NCI-H1436 (cell line): Measurements from ENCODE around the gene MPV17L2.
A peak's percentile ranks its signal among the peaks of the same experiment; 100 is the strongest.
"Not testable (repeated sequence)": the region's sequence is repeated elsewhere in the genome, so short reads cannot be mapped to it uniquely, and the experiment has no call there.

Experiments used
- DNase-seq: peaks from one replicate; lab custom pipeline; 2025; lab: John Stamatoyannopoulos, UW

MPV17L2 gene

GRCh38 chr19:18193388-18194180 is 566 bp downstream of the MPV17L2 start:
- DNase-seq: no peak

GRCh38 chr19:18194181-18194530 is 1.1 kb downstream of the MPV17L2 start:
- no peak for DNase-seq

DNA sequence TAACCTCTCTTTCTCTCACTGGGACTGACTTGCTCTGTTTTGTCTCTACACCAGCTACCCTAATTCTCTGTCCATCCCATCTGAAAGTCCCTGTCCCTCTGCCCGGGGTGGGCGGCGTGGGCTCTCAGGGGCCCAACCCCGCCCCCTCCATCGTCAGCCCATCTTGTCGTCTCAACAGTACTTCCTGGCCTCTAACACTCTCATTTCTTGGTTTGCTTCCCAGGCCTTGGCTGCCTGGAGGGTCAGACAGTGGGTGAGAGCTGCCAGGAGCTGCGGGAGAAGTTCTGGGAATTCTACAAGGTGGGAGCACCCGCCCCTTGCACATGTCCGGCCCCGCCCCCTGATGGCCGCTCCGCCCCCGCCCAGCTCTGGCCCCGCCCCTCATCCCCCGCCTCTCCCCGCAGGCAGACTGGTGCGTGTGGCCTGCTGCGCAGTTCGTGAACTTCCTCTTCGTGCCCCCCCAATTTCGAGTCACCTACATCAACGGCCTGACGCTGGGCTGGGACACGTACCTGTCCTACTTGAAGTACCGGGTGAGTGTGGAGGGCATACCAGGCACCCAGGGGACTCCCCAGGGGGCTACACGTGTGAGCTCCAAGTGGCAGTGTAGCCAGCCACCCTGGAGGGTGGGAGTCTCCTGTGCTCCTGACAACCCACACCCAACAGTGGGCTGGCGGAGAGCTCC is 1.7 kb downstream of the MPV17L2 start:
- DNase-seq: no peak

DNA sequence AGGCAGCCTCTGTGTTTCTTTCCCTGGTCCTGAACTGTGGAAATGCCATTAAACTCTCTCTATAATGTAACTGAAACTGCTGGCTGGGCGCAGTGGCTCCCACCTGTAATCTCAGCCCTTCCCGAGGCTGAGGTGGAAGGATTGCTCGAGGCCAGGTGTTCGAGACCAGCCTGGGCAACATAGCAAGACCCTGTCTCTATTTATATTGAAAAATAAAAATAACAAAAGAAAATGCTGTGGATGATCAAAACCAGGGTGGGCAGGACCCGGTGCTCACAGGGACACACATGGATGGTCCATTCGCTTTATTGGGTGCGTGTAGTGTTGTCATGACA is 3.5 kb downstream of the MPV17L2 start:
- DNase-seq: no peak

DNA sequence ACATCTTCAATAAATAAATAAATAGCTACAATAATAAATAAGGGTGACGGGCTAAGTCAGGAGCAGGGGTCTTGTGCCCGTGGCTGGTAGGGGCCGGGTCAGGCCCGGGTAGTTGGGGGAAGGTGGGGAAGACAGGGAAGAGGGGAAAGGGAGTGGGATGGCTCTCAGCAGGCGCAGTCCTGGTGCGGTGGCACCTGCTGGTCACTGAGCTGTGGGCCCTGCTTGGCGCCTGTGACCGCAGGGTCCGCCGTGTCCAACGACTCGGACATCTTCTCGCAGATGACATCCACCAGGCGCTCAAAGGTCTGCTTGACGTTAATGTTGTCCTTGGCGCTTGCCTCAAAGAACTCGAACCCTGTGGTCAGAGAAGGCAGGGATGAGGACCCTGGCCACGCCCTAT is 4.3 kb downstream of the MPV17L2 start:
- DNase-seq: no peak

GRCh38 chr19:18197941-18198340 is 4.9 kb downstream of the MPV17L2 start:
- no peak for DNase-seq

DNA sequence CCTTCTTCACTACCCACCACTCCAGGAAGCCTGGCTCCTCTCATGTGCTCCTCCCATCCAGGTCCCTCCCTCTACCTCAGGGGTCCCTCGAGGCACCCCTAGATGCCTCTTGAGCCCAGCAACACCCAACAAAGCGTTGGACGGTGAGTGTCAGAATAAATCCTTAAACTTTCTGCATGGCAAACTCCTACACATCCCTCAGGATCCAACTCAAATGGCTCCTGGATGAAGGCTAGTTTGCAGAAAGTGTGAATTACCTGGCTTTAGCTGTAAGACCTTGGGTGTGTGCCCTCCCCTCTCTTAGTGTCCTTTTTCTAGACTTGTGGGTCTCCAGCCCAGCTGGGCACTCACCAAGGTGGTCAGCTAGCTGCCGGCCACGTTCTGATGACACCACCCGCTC is 5.4 kb downstream of the MPV17L2 start:
- no peak for DNase-seq

DNA sequence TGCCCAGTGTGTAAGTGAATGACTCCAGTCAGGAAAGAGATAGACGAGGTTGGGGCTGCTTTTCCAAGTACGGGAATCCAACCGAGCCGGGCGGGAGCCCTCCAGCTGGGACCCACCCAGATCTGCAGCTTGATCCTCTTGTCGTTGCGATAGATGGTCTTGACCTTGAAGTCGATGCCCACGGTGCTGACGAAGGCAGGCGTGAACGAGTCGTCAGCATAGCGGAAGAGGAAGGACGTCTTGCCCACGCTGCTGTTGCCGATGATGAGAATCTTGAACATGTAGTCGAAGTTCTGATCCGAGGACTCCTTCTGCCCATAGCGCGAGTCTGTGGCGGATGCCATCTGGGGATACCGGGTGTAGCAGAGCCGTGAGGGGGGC is 9.4 kb downstream of the MPV17L2 start:
- DNase-seq: no peak

- DNase-seq: no peak
These were observed 9.9 kb downstream of the MPV17L2 start for GRCh38 chr19:18202778-18203407.

DNA sequence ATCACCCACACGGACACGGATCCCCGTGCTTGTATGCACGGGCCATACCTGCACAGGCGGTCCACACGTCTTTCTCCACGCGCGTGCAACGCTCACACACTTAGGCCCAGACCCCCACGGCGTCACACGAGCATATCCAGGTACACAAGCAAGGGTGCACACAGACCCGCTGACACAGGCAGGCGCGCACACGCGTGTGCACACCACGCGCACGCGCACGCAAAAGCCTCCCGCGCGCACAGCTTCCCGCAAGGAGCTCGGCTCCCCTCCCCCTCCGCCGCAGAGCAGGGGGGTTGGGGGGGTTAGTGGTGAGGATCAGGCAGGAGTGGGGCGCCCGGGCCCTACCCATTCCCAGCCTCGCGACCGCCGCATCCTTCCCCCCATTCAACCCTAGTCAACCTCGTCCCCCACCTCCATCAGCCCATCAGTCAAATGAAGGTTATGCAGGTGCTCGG is 10.4 kb downstream of the MPV17L2 start:
- DNase-seq: no peak

GRCh38 chr19:18203863-18204393 is 10.9 kb downstream of the MPV17L2 start, which contains the start of gene RAB3A:
Gene RAB3A (minus strand): TSS chr19:18204042. CDS start chr19:18202740, 1,302 bp downstream.
- peak; percentile 100 for DNase-seq

GRCh38 chr19:18204394-18205199 is 11.6 kb downstream of the MPV17L2 start:
- peak; percentile 81 for DNase-seq

DNA sequence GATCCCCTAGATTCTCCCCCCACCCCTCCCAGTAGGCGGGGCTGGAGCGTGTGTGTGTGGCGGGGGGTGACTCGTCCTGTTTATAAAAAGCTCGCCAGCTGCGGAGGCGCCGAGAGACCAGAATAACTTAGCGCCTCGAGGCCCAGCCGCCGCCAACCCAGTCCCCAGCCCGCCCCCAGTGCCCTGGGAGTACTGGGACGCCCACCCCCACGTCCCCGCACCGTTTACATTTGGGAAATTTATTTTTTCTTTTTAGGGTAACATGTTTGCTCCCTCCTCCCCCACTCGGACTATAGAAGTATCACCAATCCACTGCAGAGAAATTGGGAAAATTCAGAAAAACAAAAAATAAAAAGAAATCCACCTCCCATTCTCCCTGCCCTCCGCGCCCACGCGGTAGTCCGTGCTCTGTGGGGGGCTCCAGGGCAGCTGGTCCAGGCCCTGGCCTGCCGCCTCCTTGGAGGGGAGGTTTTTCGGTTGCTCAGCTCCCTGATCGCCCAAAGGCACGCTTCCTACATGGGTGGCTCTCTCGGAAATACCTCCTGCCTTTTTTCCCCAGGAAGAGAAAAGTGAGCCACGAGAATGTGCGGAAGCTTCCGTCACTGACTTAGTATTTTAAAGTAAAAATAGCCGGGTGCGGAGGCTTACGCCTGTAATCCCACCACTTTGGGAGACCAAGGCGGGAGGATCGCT is 12.3 kb downstream of the MPV17L2 start:
- peak; percentile 43 for DNase-seq

- no peak for DNase-seq
These were observed 13.0 kb downstream of the MPV17L2 start for GRCh38 chr19:18206018-18206417.

DNA sequence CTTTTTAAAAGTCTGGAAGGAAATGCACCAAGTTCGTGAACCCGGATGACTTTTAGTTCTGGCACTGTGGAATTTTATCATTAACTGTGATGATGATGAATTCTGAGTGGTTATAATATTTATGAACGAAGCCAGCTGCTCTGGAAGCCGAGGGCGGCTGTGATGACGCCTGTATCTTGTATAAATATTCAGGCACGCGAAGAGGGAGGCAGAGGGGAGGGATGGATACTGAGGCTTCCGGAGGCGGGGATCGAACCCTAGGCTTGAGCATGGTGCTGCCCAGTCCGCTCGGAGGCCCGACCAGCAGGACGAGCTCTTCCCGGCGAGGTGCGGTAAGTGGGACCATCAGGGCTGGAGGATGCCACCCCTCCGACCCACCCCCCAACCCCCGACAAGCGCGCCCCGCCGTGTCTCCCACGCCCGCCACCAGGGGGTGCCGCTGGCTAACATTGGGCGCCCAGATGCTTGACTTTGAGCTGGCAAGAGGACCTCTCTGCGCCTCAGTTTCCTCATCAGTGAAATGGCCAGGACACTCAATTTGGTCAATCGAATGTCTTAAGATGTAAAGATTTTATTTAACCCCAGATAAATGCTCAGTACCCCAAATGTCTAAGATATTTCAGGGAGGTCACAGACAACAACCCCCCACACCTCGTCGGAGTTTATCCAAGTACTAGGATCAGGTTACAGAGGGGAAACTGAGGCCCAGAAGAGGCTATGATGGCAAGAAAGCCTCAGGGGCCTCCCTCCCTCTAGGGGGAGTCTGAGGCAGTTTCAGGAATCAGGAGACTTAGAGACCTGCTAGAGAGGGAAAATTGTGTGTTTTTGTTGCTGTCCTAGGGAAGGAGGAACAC is 15.3 kb downstream of the MPV17L2 start:
- DNase-seq: no peak

DNA sequence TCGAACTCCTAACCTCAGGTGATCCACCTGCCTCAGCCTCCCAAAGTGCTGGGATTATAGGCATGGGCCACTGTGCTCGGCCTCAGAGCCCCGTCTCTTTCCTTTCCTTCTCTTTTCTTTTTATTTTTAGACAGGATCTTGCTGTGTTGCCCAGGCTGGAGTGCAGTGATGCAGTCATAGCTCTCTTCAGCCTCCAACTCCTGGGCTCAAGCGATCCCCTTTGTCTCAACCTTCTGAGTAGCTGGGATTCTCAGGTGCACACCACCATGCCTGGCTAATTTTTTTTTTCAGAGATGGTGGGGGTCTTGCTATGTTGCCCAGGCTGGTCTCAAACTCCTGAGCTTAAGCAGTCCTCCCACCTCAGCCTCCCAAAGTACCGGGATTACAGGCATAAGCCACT is 16.9 kb downstream of the MPV17L2 start:
- not testable (repeated sequence) for DNase-seq

GRCh38 chr19:18211683-18212082 is 18.7 kb downstream of the MPV17L2 start:
- DNase-seq: no peak

GRCh38 chr19:18214779-18215433 is 21.9 kb downstream of the MPV17L2 start:
- no peak for DNase-seq

GRCh38 chr19:18216789-18217188 is 23.8 kb downstream of the MPV17L2 start:
- DNase-seq: no peak

- DNase-seq: no peak
These were observed 25.1 kb downstream of the MPV17L2 start for GRCh38 chr19:18218159-18218558.
